NCI-H2196 treated with DMSO at 0.1 percent for 48 hours (cell line): ENCODE data around the gene FAM83G.

Source experiments
- DNase-seq: peaks from one replicate; lab custom pipeline; 2025; ENCODE audit not compliant: unreplicated experiment; lab: John Stamatoyannopoulos, UW

The FAM83G gene

DNA sequence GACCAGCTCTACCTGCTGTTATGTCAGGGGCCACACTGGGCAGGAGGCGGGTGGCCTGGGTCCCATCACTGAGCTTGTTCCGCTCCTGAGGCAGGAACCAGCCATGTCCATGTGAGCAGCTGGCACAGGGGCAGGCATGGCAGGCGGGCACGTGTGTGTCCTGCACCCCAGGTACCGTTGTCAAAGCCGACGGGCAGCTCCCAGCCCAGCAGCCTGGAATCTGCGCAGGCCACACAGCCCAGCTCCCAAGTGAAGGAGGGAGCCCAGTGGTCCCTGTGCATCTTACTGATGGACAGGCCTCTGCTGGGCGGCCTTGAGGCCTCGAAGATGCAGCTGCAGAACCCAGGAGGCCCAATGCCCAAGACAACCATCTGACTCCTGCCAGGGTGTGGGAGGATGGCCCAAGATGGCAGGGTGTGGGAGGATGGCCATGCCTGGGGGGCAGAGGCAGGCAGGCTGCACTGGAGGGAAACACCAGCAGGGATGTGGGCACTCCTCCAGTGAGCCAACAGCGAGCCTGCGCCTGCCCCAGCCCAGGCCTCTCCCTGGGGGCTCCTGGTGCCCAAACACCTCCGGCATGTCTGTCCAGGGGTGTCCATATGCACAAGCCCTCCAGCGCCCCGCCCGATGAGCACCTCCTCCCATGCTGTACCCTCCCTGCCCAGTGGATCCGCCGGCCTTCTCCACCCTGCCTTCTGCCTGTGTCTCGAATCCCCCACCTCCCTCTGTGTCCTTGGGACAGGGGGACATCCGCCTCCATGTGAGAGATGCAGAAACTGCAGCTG is 12.8 kb downstream of the FAM83G start:
- no peak for DNase-seq

DNA sequence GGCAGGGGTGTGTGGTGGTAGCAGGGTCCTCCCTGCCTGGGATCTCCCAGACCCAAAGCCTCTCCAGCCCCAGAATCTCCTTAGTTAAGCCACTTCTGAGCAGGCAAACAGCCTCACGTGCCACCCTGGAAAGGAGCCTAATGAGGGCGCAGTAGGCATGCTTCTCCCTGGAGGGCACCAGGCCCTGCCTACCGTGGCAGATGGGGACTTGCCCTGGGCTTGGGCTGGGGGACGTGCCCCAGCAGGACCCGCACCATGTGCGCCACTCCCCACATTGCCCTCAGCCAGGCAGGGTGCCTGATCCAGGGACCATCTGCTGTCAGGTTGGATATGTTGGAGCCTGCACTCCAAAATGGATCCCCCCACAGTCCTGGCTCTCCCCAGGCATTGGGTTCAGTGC is 14.2 kb downstream of the FAM83G start:
- DNase-seq, result no peak

DNA sequence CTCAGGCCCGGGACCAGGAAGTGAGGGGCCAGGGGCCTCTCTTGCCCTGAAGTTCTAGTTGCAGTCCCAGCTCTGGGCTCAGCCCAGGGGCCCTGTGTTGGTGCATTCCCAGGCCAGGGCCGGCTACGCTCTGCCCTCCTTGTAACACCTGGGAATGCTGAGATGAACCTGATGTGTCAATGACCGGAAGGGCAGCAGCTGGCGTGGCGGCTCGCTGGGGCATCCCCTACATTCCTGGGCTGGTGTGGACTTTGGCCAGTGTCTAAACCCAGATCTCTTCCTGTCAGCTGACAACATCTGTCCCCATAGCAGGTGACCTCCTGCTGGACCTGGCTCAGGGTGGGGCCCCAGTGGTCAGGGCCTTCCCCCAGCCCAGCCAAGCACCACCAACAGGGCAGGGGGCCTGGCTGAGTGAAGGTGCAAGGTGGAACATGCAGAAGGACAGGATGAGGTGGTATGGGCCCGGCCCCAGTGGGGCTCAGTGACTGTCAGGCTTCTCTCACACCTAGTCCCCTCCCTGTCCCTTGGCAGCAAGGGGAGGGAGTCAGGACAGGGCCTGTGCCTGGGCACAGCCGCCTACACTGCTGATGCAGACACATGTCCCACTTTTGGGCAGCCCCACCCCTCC is 15.9 kb downstream of the FAM83G start:
- no peak for DNase-seq

DNA sequence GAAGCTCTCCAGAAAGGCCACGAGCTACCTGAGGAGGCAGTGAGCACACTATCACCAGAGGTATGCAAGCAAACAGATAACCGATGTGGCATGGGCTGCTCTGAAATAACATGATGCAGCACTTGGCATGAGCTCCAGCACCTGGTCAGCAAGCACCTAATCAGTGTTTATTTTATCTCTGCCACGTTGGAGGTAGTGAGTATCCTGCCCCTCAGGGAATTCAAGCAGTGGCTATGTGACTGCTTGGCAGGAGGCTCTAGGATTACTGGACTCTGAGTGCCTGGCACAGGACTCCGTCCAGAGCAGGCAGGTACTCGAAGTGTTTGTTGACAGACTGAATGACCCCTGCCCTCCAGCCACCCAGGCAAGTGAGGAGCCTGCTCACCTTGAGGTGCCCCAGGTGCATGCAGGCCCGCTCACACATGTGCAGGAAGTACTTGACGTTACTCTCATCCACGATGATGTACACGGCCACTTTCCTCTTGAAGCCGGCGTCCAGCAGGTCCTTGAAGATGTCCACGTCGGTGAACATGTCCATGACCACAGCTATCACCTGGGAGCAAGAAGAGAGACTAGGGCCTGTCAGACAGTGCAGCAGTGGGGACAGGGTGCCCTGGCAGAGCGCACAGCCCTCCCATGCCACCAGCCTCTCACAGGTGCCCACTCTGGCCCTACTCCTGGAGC is 16.6 kb downstream of the FAM83G start:
- DNase-seq, result peak; percentile 17

DNA sequence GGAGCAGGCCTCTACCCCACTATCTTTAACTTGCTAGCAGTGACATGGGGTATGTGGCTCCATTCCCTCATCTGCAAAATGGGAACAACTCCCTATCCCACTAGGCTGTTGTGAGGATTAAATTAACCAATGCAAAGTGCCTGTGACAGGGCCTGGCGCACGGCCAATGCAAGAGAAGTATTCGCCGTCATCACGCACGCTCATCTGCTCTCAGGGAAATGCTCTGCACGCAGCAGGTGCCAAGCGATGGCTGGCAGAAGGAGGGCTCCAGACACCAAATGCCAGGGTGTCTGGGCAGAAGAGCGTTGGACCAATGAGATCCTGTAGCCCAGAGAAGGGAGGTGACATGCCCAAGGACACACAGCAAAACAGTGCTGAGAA is 17.3 kb downstream of the FAM83G start:
- DNase-seq, result no peak

DNA sequence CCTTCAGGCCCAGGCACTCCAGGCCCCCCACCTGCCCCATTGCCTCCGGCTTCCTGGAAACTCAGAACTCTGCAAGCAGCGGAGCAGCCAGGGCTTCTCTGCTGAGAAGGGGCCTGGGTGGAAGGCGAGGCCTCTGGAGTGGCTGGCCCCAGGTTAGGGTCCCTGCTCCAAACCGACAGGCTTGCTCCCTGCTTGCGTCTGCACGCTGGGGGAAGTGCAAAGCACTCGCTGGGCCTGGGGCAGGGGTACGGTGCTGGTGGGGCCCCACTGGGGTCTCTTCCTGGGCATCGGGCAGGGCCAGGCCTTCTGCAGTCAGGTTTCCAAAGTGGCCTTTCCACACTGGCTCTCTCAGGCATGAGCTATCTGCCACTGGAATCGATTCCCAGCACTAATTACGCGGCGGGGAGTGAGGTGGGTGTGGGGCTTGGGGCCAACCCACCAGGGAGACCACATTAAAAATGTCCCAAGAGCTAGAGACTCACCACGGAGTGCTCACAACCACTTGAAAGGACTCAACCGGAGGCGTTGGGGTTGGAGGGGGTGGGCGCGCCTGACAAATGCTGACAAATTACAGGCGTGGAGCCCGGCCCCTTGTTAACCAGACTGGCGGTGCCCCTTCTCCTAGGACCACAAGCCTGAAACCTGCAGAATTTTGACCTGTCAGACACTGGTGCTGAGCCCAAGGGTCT is 17.9 kb downstream of the FAM83G start:
- no peak for DNase-seq

DNA sequence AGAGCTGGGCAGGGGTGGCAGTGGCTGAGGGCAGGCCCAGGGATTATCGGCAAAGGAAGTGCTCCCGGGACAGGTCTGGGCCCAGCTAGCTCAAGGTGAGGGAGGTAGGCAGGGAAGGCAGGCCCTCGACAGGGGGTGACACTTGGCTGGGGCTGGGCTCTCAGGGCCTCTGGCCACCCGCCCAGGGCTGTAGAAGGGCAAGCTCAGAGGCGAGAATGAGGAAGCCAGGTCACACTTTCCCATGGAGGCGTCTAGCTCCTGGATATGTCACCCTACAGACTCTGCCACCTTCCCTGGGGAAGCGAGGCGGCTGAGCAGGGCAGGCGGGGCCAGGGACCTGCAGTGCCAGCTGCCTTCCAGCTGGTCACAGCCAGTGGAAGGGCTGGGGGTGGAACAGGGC is 19.1 kb downstream of the FAM83G start:
- no peak for DNase-seq

DNA sequence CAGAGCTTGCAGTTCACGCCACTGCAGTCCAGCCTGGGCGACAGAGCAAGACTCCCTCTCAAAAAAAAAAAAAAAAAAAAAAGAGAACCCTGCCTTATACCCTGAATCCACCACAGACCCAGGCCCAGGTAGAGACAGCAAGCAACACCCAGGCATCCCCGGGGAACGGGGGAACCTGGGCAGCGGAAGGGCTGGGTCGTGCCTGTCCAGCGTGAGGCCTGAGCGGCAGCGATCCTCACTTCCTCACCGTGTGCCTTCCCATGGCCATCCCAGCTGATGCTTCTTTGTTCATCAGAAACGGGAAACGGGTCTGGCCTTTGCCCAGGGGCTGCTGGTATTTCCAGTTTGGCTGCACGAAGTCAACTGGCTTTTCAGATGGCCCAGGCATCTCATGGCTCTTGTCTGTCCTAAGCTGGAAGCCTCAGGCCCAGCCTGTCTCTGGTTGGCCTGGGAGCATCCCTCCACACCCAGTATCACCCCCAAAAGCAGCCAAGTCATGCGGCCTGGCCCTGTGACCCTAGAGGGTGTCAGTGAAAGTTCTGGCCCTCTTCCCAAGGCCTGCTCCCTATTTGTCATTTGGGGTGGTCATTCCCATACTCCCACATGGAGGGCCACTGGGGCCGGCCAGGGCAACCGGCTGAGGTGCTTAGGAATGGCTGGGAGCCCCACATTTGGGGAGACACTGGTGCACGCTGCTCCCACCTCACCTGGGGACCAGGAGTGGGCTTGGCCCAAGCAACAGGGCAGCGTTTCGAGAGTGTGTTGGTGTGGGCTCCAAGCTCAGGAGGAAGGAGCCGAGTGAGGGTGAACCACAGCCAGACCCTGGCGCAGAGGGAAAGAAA is 20.1 kb downstream of the FAM83G start:
- DNase-seq, result no peak

DNA sequence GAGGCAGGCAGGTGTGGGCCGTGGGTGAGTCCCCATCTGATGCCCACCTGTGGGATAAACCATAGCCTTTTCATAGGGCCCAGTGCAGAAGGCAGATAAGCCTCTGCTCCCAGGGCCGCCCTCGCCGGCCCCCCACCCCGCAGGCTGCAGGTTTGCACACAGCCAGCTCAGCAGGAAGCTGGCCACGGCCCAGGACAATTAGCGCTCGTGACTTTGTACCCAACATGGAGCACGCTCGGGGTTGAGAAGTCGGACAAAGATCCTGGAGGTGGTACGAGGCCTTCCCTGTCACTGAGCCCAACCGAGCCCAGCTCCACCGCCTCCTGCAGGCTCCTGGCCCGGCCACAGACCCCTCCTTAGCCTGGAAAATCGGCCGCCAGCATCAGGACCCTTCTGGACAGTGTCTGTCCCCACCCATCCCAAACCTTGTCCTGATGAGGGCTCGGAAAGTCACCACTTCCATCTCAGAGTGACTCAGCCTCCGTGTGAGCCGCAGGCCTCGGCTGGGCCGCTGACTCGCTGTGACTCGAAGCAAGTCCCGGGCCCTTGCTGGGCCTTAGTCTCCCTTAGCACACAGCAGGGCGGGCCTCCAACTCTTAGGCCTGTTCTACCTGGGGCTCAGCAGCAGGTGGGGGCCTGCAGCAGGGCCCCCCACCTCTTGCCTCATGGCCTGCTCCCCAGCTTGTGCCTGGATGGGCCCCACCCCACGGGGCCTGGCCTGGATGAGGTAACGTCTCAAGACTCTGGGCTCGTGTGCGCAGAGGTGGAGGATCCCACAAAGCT is 22.7 kb downstream of the FAM83G start:
- no peak for DNase-seq

DNA sequence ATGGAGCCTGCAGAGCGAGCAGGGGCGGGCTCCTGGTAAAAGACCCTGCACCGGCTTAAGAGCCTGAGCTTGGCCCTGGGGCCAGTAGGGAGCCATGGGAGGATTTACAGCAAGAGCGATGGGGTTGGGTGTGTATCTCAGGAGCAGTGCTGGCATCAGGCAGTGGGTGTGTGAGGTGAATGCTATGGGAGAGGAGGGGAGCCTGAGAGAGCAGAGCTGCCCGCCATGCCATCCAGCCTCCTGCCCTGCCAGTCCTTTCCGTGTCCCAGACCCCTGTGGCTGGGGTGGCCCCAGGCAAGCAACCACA is 23.3 kb downstream of the FAM83G start:
- DNase-seq, result no peak

DNA sequence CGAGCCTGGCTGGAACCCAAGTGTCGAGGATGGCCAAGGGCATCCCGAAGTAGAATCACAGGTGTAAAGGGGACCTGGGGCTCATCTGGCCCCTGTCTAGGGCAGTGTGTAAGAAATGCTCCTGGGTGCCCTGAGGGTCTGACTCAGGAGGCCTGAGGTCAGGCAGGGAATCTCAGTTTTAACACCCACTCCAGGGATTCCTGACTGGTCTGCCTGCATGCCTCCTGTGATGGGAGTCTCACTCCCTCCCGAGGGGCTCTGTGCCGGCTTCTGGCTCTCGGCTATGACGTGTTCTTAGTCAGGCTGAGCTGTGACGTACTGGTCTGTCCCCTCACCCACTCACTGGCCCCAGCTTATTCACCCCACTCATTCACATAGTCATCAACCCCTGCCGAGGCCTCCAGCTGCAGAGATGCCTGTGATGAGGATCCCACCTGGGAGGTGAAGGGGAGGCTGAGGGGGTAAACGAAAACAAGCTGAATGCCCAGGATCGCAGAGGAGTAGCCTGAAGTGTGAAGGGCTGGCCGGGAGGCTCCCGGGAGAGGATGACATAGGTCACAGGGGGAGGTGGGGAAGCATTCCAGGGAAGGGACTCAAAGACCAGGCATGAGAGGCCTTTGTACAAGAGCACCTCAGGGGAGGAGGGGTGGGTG is 23.8 kb downstream of the FAM83G start:
- DNase-seq, result no peak

DNA sequence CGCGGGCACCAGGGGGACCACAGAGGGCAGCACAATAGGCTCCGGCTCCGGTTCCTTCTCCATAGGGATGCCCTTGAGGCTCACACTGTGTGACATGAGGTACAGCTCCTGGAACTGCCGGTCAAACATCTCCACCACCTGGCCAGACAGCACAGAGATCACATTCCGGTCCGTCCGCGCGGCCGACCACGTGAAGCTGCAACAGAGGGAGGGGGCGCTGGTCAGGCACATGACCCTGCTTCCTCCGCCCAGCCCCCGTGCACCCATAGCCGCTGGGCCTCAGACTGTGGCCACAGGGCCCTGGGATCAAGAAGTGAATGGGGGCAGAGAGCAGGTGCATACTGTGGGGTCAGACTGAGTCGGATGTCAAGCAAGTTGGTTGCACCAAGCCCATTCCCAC is 25.9 kb downstream of the FAM83G start:
- no peak for DNase-seq

DNA sequence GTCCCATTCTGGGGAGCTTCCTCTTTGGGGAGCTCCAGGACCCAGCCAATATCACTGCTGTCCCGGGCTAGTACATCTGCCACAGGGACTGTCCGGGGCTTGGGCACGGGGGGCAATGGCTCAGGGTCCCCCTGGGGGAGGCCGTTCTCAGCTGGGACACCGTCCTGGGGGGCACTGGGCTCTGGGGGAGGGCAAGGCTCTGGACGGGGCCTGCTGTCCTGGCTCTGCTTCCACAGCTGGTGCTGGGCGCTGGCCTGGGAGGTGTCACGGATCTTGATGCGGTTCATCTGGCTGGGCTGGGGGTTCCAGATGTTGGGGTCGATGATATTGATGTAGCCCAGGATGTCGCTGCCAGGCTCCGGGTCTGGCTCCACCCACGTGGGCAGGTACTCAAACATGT is 26.5 kb downstream of the FAM83G start:
- no peak for DNase-seq

DNA sequence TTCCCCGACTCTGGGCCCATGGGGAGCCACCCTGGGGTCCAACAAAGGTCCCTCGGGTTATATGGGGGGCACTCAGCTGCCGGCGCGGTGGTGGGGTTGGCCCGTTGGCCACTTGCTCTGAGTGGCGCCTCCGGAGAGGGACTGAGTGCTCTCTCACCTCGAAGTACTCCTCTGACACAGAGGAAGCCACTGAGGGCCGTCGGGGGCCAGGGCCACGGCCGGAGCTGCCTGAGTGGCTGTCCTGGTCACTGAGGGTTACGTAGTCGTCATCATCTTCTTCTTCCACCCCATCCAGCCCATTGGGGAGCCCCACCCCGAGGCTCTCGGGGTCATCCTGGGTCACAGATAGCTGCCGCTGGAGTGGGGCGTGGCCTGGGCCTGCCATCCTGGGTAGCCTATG is 26.9 kb downstream of the FAM83G start:
- DNase-seq, result no peak

DNA sequence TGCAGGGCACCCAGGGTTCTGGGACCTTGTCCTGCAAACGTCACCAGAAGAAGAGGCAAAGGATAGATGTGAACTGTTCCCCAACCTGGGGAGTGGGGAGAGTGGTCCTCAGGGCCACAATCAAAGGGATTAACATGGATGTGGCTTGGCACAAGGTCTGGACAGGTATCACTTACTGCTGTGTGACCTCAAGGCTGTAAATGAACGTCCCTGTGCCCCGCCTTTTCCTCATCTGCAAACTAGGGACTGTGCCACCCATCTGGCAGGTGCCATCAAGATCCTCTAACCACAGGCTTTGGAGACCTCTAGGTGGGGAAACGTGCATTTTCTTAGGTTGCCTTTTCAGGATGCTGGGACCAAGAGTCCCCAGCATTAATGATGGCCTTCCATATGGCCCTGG is 27.5 kb downstream of the FAM83G start:
- no peak for DNase-seq

DNA sequence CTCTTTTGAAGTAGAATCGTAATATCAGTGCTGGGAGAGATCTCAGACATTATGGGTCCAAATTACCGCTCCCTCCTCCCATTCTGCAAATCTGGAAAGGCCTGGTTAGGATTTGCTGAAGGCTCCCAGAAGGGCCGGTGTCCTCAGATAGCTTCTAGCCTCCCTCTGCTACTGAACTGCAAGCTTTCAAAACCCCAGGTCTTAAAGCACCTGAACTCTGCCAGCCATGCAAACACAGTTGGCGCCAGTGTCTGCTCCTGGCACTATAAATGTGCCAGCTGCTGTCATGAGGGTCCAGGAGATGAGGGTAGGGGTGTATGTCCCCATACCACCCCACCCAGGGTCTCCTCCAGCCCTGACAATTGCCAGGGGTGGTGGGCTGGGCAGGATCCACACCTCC is 28.4 kb downstream of the FAM83G start:
- DNase-seq, result no peak

DNA sequence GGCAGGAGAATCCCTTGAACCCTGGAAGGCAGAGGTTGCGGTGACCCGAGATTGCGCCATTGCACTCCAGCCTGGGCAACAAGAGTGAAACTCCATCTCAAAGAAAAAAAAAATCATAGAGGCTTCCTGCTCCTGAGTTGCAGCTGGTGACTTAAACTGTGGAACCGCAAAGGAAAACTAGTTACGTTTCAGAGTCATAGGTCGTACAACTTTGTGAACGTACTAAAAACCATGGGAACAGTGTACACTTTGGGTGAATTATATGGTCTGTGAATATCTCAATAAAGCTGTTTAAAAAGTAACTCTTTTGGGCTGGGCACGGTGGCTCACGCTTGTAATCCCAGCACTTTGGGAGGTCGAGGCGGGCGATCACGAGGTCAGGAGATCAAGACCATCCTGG is 29.0 kb downstream of the FAM83G start:
- no peak for DNase-seq

DNA sequence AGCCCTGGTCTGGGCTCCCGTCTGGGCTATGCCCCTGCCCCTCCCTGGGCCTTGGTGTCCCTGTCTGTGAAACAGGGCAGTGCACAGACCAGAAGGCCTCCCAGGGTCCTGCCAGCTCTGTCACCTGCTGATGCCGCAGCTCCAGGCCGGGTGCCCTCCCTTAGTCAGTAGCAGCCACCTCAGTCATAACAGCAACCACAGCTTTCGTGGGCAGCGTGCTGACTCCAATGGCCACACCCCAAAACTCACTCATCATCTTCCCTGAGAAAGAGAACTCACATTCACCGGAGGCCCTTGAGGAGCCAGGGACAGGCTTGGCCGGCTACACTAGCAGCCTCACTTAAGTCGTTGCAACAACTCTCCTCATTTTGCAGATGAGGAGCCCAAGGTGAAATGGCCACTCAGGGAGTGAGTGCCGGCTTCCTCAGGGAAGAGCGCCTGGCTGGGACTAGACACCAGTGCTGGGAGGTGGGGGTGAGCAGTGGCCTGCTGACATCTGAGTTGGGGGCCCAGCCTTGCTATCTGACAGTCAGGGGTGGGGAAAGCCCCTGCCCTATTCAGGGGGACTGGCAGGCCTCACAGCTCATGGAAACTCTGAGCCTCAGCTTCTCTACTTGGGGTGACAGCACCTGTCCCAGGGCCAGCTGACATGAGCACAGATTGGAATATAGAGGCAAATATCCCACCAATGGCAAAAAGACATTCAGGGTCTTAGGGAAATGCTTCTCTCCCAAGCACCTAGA is 30.0 kb downstream of the FAM83G start:
- no peak for DNase-seq

DNA sequence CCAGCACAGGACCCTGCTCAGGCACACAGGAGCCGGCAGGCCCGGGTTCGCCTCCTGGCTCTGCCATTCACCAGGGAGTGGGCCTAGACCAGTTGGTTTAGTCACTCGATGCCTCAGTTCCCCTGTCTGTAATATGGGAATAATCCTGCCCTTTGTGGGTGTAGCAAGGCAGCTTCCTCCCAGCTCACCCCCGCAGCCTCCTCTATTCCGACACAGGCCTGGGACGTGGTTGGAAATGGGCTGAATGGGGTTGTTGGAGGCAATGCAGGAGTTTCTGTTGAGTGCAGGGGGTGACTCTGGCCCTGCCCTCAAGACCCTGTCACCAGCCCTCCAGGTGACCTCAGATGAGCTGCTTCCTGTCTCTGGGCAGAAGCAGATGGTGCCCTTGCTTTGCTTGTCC is 32.8 kb downstream of the FAM83G start:
- no peak for DNase-seq
